Left renal cortex interstitium (tissue), 4 donors: ENCODE data around the gene ICAM4. TPM values are rescaled to one million over a fixed set of nuclear protein-coding genes. Genes with fewer than 3 reads are reported as not detected.

Experiments used
- DNase-seq, 4 donors: peaks; one replicate each; pipeline ENCODE4 v3.0.0-alpha.2; 2013; ENCODE audit warnings: low read depth in 4 of 4, low spot score in 2 of 4, missing footprints in 1 of 4
- polyA plus RNA-seq, 4 donors: library from polyadenylated mRNA; unstranded; fragments of 120-200 nt; gene quantifications; one replicate each; pipeline ENCODE4 v1.2.1, GENCODE V29; 2013; ENCODE audit not compliant: insufficient read length in 4 of 4

Gene ICAM4
- polyA plus RNA-seq, 4 donors: 0.28 to 0.81 (median 0.58) TPM

DNA sequence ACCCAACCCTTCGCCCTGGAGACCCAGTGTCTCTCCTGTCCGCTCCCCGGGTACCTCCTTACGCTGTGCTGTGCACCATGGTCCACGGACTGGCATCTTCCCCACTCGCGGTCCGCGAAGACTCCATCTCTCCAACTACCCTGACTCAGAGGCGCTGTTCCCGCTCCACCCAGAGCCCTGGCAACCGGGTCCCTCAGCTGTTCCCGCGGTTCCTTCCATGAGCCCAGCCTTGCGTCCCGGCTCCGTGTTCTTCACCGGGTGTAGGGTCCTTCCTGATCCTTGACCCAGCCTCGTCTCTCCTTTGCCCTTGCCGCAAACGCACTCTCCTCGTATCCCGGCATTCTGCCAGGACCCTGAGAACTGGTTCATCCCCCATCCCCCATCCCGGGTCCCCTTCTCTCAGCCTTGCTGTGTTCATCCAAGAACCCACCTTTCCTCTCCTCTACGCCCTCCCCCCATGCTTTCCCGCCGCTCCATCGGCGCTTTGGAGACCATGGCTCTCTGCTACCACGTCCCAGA, 3.7 kb downstream of the ICAM4 start:
- DNase-seq: no peak

DNA sequence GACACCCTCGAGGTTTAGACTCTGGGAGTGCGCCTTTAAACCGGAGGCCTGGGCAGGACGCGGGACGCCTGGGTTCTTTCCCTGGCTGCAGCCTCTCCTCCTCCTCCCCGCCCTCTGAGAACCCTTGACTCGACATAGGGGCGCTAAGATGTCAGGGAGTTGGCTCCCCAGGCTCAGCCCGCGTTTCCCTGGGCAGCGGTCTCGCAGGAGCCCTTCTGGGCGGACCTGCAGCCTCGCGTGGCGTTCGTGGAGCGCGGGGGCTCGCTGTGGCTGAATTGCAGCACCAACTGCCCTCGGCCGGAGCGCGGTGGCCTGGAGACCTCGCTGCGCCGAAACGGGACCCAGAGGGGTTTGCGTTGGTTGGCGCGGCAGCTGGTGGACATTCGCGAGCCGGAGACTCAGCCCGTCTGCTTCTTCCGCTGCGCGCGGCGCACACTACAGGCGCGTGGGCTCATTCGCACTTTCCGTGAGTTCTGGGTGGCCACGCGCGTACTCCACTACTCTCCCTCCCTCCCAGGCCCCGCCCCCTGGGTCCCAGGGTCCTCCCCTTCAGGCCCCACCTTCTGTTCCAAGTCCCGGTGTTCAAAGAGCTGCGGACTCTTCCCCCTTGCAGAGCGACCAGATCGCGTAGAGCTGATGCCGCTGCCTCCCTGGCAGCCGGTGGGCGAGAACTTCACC, 4.3 kb downstream of the ICAM4 start:
- DNase-seq: no peak

DNA sequence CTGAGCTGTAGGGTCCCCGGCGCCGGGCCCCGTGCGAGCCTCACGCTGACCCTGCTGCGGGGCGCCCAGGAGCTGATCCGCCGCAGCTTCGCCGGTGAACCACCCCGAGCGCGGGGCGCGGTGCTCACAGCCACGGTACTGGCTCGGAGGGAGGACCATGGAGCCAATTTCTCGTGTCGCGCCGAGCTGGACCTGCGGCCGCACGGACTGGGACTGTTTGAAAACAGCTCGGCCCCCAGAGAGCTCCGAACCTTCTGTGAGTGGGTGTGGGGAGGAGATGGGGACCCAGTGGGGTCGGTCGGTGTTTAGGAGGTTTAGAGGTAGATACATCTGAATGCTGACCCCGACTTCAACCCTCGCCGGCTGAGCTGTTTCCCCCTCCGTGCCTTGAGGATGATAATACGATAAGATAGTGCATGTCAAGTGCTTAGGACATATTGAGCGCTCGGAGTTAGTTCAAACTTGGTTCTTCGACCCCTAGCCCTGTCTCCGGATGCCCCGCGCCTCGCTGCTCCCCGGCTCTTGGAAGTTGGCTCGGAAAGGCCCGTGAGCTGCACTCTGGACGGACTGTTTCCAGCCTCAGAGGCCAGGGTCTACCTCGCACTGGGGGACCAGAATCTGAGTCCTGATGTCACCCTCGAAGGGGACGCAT, 4.9 kb downstream of the ICAM4 start:
- no peak for DNase-seq

DNA sequence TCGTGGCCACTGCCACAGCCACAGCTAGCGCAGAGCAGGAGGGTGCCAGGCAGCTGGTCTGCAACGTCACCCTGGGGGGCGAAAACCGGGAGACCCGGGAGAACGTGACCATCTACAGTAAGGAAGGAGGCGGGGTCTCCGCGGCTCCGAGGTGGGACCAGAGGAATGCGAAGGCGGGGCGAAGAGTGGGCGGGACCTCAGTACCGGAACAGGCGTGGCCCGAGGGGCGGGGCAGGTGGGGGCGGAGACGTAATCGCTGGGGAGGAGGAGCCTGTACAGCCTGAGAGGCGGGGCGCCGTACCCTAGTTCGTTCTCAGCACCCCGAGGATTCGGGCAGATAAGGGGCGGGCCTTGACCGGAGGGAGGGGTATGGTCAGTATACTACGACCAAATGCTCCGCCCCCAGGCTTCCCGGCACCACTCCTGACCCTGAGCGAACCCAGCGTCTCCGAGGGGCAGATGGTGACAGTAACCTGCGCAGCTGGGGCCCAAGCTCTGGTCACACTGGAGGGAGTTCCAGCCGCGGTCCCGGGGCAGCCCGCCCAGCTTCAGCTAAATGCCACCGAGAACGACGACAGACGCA, 5.5 kb downstream of the ICAM4 start:
- no peak for DNase-seq

DNA sequence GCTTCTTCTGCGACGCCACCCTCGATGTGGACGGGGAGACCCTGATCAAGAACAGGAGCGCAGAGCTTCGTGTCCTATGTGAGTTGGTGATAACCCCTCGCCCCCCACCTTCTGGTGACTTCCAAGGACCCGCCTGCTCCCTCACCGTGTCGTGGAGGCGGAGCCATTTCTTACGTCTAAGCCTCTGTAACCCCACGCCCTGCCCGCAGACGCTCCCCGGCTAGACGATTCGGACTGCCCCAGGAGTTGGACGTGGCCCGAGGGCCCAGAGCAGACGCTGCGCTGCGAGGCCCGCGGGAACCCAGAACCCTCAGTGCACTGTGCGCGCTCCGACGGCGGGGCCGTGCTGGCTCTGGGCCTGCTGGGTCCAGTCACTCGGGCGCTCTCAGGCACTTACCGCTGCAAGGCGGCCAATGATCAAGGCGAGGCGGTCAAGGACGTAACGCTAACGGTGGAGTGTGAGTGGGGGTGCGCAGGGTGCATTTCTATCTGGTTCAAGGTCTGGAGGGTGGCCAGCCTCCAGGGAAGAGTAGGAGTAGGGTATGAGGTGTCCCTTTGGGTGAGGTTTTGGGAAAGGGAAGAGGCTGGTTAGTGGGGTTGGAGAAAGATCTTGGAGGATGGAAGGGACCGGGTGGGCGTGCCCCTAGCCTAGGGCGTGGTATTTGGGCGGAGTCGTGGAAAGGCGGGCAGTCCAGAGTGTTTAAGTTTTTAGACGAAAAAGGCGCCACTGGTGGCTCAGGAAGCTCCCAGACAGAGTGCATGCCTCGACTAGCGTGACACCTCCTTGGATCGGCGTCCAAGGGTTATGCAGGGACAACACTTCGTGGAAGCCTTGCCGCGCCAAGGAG, 6.3 kb downstream of the ICAM4 start:
- DNase-seq: no peak

DNA sequence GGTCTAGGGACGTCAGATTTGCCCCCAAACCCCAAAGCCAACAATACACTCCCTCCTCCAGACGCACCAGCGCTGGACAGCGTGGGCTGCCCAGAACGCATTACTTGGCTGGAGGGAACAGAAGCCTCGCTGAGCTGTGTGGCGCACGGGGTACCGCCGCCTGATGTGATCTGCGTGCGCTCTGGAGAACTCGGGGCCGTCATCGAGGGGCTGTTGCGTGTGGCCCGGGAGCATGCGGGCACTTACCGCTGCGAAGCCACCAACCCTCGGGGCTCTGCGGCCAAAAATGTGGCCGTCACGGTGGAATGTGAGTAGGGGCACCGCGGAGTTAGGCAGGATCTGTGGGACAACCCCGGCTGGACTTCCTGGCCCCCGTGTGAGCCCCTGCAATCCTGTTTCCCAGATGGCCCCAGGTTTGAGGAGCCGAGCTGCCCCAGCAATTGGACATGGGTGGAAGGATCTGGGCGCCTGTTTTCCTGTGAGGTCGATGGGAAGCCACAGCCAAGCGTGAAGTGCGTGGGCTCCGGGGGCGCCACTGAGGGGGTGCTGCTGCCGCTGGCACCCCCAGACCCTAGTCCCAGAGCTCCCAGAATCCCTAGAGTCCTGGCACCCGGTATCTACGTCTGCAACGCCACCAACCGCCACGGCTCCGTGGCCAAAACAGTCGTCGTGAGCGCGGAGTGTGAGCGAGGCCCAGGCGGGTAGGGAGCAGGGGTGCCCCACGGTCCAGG, 7.0 kb downstream of the ICAM4 start:
- no peak for DNase-seq

DNA sequence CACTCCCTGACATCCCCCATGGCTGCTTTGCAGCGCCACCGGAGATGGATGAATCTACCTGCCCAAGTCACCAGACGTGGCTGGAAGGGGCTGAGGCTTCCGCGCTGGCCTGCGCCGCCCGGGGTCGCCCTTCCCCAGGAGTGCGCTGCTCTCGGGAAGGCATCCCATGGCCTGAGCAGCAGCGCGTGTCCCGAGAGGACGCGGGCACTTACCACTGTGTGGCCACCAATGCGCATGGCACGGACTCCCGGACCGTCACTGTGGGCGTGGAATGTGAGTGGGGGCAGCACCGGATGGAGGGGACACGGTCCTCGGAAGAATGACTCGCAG, 7.6 kb downstream of the ICAM4 start:
- DNase-seq: no peak

DNA sequence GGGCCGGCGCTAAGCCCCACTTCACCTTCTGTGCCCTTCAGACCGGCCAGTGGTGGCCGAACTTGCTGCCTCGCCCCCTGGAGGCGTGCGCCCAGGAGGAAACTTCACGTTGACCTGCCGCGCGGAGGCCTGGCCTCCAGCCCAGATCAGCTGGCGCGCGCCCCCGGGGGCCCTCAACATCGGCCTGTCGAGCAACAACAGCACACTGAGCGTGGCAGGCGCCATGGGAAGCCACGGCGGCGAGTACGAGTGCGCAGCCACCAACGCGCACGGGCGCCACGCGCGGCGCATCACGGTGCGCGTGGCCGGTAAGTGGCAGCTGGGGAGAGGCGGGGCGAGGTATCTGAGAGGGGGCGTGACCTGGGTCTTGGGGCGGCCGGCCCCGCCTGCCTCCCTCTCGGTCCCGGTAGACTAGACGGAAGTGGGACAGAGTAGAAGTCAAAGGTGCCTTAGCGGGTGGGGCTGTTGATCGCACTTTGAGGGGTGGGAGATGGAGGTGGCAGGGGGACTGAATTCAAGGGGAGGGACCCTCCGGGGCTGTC, 8.6 kb downstream of the ICAM4 start:
- DNase-seq: no peak

DNA sequence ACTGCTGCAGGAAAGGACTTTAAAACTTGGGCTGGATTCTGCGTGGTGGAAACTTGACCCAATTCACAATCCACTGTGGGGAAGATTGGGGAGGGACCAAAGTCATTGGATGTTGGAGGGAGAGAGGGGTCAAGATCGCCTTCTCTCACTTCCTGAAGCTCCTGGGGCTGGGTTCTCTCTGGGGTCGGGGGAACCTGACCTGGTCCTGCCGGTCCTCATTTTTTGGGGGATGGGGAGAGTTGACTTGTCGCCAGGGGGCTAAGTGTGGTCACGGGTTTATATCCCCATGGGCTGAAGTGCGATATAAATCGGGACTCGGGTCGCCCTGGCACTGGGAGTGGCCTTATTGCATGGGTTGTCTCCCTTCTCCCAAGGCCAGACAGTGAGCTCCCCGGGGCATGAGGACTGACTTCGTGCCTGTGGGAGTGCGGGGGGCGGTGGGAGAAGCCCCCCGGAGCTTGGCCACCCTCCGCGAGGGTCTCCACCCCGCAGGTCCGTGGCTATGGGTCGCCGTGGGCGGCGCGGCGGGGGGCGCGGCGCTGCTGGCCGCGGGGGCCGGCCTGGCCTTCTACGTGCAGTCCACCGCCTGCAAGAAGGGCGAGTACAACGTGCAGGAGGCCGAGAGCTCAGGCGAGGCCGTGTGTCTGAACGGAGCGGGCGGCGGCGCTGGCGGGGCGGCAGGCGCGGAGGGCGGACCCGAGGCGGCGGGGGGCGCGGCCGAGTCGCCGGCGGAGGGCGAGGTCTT, 9.3 kb downstream of the ICAM4 start:
- no peak for DNase-seq

DNA sequence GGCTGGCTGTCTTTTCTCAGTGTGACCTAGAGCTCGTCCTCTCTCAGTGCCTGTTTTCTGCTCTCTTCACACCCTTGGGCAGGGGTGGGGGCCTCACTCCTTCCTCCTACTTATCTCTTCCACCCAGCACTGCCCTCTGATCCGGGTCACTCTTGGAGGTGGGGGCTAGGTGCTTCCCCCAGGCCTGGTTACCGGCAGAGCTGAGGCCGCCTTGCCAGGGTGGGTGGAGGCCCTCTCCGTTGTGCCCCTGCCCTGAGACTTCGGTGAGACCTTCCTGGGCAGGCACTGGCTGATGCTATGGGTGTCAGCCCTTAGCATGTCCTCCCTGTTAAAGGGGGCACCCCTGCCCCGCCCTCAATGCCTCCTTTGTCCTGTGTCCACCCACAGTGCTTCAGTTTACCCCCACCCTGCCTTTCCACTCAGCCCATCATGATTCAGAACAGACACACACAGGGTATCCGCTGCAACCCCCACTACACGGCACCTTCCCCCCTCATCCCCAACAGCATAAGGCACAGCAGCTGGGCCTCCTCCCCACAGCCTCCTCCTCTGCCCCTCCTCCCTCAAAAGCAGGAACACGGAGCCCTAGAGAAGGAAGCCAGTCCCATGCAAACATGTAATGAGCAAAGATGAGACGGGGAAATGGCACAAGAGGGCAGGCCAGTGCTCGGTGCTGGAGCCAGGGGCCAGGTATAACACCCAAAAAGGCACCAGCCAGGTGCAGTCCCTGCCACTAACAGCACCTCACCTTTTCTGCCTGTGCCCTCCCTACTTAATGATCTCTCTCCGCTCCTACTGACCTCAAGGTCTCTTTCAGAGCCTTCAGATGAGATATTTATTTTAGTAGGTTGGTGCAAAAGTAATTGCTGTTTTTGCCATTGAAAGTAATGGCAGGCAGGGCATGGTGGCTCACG, 13.0 kb downstream of the ICAM4 start:
- DNase-seq: no peak

DNA sequence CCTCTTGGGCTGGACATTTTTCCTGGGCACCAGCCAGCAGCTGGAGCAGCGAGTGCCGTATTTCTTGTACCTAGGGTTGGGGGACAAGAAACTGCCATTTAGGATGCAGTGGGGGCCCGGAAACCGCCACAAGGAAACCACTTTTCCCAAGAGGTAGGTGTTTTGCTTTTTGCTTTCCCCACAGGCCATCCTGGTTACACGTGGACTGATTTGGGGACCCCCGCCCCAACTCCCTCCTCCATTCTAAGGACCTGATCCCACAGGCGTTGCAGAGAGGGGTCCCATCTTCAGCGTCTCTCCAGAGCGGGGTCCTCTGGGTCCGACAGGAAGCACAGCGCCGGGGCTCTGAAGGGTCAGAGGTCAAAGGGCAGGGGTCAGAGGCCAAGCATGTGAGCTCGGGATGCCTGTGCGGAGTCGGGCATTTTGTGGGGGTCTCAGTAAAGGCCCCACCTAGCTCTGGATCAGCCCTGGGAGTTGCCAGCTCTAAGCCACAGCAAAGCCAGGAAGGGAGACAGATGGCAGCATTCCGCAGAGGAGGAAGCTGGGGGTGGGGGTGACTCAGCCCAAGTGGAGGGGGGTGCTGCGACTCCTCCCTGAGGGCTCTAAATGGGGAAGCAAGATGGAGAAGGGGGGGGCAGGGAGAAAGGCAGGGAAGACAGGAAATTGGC, 18.5 kb downstream of the ICAM4 start:
- no peak for DNase-seq

DNA sequence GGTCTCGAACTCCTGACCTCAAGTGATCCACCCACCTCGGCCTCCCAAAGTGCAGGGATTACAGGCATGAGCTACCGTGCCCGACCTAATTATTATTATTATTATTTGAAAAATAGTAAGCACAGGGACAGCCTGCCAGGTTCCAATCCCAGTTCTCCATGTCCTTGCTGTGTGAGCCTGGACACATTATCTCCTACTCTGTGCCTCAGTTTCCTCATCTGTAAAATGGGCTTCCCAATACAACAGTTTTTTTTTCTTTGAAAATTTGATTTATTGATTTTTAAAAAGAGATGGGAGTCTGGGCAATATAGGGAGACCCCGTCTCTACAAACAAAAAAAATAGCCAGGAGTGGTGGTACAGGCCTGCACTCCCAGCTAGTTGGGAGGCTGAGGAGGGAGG, 19.6 kb downstream of the ICAM4 start:
- no peak for DNase-seq

DNA sequence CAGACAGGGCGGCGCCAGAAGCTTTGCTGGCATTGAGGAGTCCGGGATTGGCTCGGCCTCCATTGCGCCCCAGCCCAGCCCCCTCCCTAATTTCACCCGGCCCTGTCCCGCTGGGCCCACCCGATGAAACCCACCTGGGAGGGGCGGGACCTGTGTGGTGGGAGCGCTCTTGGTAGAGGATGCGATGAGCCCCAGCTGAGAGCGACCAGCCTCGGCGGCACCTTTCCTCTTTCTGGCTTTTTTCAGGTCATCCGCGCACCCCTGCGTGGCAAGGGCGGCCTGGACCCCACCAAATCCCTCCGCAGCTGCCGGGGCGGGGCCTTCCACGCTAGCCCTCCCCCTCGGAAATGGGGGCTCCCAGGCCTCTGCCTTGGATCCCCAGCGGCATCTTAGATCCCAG, 22.7 kb downstream of the ICAM4 start, which contains the start of gene ZGLP1:
Gene ZGLP1, minus strand, starts transcription at position 393 of the 400 bp plus-strand sequence.
- no peak for DNase-seq

DNA sequence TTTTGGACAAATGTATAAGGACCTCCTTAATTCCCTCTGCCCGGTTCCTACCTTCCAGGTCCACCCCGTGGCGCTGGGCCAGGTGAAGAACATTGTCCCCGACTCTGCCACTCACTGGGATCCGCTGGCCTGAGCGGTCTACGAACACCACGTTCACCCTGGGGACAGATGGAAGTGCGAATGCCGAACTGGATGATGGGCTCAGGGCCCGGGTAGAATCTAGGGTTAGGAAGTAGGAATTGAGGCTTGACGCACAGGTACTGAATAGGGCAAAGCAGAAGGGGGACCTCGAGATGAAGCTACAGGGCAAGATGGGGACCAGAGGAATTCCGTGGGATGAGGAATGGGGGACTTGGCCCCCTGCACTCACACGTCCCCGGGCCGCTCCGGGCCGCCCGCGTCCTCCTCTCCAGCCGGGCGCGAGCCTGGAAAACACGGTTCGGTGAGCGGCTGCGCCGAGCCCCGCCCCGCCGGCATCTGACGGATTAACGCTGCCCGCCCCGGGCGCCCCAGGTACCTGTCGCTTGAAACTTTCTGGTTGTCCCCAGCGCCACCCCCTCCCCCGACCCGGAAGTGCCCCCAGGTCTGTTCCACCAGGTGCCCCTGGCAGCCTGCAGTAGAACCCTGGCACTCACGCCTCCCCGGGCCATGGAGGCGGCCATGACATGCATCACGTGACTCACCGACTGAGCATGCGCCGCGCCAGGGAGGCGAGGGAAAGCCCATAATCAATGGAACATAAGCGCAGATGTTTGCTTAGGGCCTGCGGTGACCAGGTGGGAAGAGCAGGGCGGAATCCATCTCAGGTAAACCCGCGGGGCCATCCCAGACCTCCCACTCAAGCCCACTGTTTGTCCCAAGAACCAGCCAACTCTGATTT, 28.8 kb downstream of the ICAM4 start, which contains the start of gene FDX2:
Gene FDX2, minus strand, starts transcription at position 681 of the 880 bp plus-strand sequence. Its CDS starts 19 bp downstream, at position 662.
- DNase-seq: peak in 1 of 4 donors; percentile 70

DNA sequence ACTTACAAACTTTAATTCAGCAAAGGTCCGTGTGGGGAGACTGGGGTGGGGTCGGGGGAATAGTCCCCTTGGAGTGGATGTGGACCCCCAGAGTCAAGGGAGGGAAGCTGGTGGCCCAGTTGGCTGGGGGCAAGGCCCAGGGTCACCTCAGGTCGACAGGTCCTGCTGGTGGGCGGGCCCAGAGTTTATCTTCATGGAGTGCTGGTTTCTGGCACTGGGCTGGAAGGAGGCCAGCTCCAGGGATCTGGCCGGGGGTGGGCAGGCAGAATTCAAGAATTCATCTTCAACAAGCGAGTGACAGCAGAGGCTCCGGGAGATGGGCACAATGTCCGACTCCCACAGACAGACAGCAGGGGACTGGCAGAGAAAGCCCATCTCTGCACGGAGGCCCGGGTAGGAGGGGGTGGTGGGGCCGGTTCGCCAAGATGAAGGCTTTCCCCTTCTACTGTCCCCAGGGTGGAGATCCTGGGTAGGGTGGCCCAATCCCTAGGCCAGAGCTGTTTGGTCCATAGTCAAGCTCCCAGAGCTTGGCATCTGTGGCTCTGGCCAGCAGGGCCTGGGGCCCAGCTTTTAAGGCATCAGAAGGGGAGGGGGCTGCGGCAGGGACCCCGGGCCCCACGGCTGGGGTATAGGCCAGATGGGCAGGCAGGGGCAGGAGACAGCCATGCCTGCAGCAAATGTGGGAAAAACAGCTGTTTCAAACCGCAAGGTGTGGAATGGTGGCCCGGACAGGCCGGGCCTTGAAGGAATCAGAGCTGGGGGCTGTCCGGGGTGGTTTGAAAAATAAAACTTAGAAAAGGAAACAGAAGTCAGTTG, 29.7 kb downstream of the ICAM4 start:
- DNase-seq: no peak
